ENCODE results near the gene TBCE. TPM values are rescaled to one million over a fixed set of nuclear protein-coding genes. Genes with fewer than 3 reads are reported as not detected.

TBCE gene
- total and polyA plus RNA-seq, 9 of the 15 experiments (the other 6 are each of a cell fraction or from before 2014, with no cell fraction given), result 52.6 to 92.1 (median 82.1) TPM

- TF ChIP-seq NONO (IDR thresholded peaks at IDR 0.05; ENCODE audit: low read depth in 2 of 2, low read length in 1 of 2) (no peak), OTX1 (CRISPR knock-in tag; IDR thresholded peaks at IDR 0.05) (no peak), RBM34 (IDR thresholded peaks at IDR 0.05; ENCODE audit: borderline replicate concordance, insufficient read depth, low read length) (no peak), RBBP5 (IDR thresholded peaks at IDR 0.05; ENCODE audit: borderline replicate concordance, insufficient read depth, low read length, poor library complexity, severe bottlenecking) (no peak), ZNF79 (CRISPR knock-in tag; IDR thresholded peaks at IDR 0.05; ENCODE audit: low read depth) (no peak), NEUROD1 (IDR thresholded peaks at IDR 0.05; ENCODE audit: borderline replicate concordance, low read depth, low read length, partially characterized antibody) (no peak), ZNF134 (CRISPR knock-in tag; conservative IDR thresholded peaks at IDR 0.05) (no peak), MITF (IDR thresholded peaks at IDR 0.05) (no peak), CTBP1 (IDR thresholded peaks at IDR 0.05; ENCODE audit: borderline replicate concordance) (no peak), KDM1A (IDR thresholded peaks at IDR 0.05) (no peak), TFAM (CRISPR knock-in tag; conservative IDR thresholded peaks at IDR 0.05) (no peak), JUNB (CRISPR knock-in tag; conservative IDR thresholded peaks at IDR 0.05) (no peak; the same call in 1 of the 2 replicates), ZNF165 (CRISPR knock-in tag; IDR thresholded peaks at IDR 0.05; ENCODE audit: borderline replicate concordance) (no peak), NR2C2 (CRISPR knock-in tag; IDR thresholded peaks at IDR 0.05) (no peak), NR2C2 (tag; IDR thresholded peaks at IDR 0.05) (peak; percentile 40; the same call in 1 of the 2 replicates), SIRT6 (IDR thresholded peaks at IDR 0.05; ENCODE audit: low read depth, low read length) (no peak), ZNF431 (CRISPR knock-in tag; IDR thresholded peaks at IDR 0.05) (no peak), TOE1 (IDR thresholded peaks at IDR 0.05; ENCODE audit: borderline replicate concordance) (no peak), TOE1 (CRISPR knock-in tag; IDR thresholded peaks at IDR 0.05; ENCODE audit: borderline replicate concordance, low read depth) (no peak), ZNF318 (IDR thresholded peaks at IDR 0.05; ENCODE audit: borderline replicate concordance in 1 of 2, low read depth in 1 of 2) (no peak)
These were observed 75.7 kb downstream of the TBCE start (continued) for GRCh38 chr1:235442788-235443429.
